GM19397 (cell line): ENCODE data around the gene AP5M1.
"Not testable (repeated sequence)": the region's sequence is repeated elsewhere in the genome, so short reads cannot be mapped to it uniquely, and the experiment has no call there.

Source experiments
- ATAC-seq: cut with Tn5 transposase; IDR thresholded peaks from one replicate; pipeline ENCODE4 v1.9.1; 2021; ENCODE audit warnings: mild to moderate bottlenecking, moderate library complexity; ENCODE audit not compliant: unreplicated experiment

Gene AP5M1, protein sequence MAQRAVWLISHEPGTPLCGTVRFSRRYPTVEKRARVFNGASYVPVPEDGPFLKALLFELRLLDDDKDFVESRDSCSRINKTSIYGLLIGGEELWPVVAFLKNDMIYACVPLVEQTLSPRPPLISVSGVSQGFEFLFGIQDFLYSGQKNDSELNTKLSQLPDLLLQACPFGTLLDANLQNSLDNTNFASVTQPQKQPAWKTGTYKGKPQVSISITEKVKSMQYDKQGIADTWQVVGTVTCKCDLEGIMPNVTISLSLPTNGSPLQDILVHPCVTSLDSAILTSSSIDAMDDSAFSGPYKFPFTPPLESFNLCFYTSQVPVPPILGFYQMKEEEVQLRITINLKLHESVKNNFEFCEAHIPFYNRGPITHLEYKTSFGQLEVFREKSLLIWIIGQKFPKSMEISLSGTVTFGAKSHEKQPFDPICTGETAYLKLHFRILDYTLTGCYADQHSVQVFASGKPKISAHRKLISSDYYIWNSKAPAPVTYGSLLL

DNA sequence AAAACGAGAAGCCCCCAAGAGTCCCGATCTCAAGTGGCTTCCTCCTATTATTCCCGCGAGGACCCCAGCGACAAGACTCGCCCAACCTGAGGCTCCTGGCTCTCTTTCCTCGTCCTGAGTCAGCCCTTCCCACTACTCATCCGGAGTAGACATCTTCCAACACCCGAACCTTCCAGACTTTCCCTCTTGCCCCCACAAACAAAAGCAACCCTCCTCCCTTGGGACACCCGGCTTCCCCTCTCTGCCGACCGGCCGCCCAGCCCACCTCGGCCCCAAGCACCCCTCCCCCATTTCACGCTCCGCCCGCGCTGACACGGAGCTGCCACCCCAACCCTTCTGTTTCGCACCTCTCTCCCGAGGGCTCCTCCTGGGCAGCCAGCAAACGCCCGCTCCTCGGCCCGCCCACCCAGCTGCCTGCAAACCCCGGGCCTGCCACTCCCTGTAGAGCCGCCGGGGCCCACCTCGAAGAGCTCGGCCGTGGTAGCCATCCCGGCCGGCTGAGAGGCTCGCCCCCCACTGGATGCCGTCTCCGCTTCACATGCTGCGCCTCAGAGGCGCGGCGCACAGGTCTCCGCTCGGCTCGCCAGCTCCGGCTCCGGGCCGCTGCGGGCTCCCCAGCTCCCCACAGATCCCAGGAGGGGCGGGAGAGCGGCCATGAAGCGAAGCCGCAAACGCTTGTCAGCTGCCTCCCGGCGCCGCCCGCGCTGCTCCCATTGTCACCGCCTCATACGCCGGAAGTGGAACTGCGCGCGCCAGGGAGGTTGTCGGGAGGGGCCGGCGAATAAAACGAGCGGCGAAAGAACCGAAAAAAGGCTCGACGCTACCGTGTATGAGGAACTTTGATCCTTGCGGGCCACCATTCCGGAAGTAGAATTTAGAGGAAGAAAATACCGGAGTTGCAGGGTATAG is at the start of gene AP5M1, which contains the start of gene EXOC5:
AP5M1 (plus strand) TSS at position 811 of the 909 bp plus-strand sequence. CDS start 344 bp downstream, outside the sequence.
EXOC5 (minus strand) TSS at position 745 of the 909 bp plus-strand sequence; CDS start at position 488, 257 bp downstream.
- peak; percentile 94 for ATAC-seq

GRCh38 chr14:57221931-57222330 is 46.8 kb upstream of the AP5M1 start:
- no peak for ATAC-seq

DNA sequence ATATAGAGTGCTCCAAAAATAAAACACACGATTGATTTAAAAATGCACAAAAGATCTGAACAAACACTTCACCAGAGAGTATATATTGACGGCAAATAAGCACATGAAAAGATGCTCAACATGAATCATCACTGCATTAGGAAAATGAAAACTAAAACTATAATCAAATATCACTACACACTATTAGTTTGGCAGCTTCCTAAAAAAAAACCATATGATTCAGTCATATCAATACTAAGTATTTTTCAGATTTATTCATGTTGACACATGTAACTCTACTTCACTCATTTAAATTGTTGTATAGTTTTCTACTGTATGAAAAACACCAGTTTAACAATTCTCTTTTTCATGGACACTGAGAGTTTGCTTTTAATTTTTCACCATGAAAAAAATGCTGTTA is 41.7 kb upstream of the AP5M1 start:
- ATAC-seq: no peak

GRCh38 chr14:57228320-57228719 is 40.5 kb upstream of the AP5M1 start:
- ATAC-seq: not testable (repeated sequence)

DNA sequence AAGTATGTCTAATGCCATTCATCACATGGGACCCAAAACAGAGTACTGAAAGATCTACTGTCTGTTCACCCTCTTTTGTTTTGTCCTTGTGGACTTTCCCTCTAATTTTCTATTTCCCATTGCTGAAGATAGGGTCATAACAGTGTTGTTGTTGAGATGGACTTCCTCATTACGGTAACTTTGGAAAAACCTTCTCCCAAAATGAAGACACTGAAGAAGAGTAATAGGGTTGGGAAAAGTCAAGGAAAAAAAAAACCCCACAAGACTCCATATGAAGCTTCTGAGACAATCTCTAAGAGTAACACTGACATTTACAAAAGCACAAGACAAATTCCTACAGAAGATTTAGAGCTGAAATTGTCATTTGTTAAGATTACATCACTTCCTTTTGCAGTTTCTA is 36.8 kb upstream of the AP5M1 start:
- ATAC-seq: no peak

GRCh38 chr14:57240115-57240514 is 28.7 kb upstream of the AP5M1 start:
- not testable (repeated sequence) for ATAC-seq

DNA sequence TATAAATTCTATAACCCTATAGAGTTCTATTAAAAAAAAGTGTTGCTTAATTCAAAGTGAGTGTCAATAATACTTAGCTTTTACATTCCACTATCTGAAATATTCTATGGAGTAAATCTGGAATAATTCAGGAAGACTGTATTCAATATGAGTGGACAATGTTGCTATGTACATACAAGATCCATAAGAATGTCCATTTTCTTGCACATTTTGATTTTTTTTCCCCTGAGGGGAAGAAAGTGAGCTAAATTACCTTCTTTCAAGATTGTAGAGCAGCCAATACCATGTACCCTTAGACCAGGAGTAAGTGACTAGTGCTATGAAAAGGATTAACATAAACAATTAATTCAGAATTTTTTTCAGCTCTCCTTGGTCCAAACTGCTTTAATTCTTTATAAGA is 25.5 kb upstream of the AP5M1 start:
- no peak for ATAC-seq

- no peak for ATAC-seq
Observed at GRCh38 chr14:57244106-57244505, 24.7 kb upstream of the AP5M1 start.

DNA sequence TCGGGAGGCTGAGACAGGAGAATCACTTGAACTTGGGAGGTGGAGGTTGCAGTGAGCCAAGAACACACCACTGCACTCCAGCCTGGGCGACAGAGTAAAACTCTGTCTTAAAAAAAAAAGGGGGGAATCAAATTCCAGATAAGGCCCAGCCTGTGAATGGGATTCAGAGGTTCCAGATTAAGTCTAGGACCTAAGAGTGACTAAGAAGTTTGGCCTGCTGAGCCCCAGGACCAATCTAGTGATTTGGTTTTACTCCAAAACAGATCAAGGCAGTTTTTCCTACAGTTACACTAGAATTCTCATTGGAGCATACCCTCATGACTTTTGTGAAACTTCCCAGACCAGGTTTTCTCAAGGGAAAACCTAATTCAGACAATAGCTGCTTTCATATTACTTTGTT is 22.8 kb upstream of the AP5M1 start:
- ATAC-seq: no peak

DNA sequence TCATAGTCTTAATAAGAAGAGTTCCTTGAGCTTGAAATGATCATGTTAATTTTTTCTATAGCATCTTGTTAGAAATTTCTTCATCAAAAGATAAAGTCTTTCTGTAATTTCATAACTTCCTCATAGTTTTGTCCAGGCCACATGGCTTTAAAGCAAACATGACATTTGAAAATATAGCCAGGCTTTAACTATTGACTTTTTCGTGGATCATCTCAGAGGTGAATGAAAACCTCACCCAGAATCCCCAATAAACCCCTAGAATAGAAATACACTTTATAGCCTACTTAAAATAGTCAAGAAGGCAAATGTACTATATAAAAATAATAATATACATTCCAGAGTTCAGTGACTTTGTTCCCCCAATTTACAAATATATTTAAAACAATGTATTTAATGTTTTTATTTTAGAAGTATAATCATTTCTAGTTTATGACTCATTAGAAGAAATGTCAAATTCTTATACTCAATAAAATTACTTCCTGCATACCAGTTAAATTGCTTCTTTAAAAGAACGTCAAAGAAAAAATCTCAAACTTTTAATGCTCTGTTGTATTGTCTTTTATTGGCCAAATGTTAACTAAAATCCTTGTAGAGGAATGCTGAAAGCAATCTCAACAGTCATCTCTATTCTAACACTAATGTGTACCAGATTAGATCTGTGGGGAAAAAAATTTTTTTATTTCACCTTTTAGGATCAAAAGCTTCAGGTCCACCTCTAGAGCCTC is 21.7 kb upstream of the AP5M1 start:
- no peak for ATAC-seq

DNA sequence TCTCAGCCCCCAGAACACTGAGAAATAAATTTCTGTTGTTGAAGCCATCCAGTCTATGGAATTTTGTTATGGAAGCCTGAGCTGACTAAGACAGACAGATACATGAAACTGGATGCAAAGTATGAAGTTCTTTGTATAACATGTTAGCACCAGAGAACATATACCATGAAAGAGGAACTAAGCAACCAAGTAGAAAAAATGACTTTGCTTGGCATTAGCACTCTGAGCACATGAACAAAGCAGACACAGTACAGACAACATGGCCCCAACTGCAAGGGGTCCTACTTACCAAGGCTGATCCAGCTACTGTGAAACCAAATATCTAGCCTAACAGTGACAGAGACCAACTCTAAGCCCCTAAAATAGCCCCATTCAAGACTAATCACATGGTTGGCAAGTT is 13.9 kb upstream of the AP5M1 start:
- ATAC-seq: no peak

GRCh38 chr14:57258221-57258620 is 10.6 kb upstream of the AP5M1 start:
- ATAC-seq: not testable (repeated sequence)

GRCh38 chr14:57259672-57260071 is 9.1 kb upstream of the AP5M1 start:
- no peak for ATAC-seq

DNA sequence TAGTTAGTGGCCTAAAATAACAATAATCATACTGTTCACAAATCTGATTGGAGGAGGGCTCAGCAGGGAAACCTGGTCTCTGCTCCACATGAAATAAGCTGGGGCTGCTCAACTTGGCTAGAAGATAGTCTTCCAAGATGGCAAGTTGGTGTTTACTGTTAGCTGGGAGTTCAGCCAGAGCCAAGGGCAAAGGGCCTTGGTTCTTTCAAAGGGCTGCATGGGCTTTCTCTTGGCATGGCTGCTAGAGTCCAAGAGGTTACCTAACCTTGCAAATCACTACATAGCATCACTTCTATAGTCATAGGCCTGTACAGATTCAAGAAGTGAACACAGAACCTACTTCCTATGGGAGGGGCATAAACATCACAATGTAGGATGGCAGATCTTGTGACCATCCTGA is 7.2 kb upstream of the AP5M1 start:
- no peak for ATAC-seq

- ATAC-seq: no peak
Observed at GRCh38 chr14:57262117-57262516, 6.7 kb upstream of the AP5M1 start.

DNA sequence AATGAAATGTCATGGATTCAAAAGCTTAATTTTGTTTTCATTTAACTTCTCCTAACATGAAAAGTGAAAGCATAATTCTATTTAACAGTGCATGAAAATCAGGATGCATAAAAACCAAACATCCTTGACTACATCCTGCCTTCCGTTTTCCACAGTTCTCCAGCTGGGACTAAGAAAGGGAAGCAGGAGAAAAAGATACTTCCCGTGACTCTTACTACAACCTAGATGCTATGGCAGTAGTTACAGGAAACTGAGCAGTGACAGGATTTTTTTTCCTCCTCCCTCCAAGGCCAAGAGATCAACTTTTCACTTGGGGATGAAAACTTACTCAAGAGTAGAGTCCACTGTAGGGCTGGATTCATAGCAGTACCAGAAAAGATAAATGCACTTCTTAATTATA is 2.7 kb upstream of the AP5M1 start:
- no peak for ATAC-seq

DNA sequence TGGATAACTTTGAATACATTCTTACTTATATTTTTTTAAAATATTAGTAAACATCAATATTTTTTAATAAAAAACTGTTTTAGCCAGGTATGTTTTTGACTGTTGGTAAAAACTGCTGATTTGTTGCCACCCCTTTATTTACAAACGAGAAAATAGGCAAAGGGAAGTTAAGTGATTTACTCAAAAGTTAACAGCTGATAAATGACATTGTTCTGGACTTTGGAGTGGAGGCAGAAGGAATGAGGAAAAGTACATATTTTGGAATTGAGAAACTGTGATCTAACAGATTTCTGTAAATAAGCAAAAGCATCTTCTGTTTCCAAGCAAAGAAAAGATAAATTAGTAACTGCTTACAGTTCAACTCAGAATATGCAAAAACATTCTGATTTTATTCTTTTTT is 4.5 kb downstream of the AP5M1 start:
- ATAC-seq: no peak

DNA sequence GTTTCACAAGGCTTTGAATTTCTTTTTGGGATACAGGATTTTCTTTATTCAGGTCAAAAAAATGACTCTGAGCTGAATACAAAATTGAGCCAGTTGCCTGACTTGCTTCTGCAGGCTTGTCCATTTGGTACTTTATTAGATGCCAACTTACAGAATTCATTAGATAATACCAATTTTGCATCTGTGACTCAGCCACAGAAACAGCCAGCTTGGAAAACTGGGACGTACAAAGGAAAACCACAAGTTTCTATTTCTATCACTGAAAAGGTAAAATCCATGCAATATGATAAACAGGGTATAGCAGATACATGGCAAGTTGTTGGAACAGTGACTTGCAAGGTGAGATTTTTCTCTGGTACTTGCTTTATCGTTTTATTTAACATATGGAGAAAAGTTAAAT is 5.8 kb downstream of the AP5M1 start:
- ATAC-seq: no peak

- no peak for ATAC-seq
Observed at GRCh38 chr14:57275023-57275664, 6.4 kb downstream of the AP5M1 start.

DNA sequence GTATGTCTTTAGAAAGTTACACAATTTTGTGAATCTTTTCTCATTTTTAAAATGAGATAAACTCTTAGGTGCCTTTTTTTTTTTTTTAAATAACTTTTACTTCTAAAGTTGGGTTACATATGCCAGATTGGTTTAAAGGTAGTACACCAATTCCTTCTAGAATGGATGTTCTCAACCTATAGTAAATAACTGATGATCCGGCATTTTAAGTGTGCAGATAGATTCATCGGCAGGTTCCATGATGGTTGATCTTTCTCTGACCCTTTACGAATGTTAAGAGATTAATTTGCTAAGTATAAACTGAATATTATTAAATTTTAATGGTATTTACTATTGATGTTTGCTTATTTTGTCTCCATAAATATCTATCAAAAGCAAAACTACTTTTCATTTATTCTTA is 8.3 kb downstream of the AP5M1 start:
- no peak for ATAC-seq
